ENCODE data around the gene ZNF526.

- no peak for TF ChIP-seq CSDC2 (CRISPR knock-in tag; IDR thresholded peaks at IDR 0.05)
- no peak for TF ChIP-seq RARB (CRISPR knock-in tag; IDR thresholded peaks at IDR 0.05)
- no peak for TF ChIP-seq GLIS3 (CRISPR knock-in tag; IDR thresholded peaks at IDR 0.05)
- TF ChIP-seq BACH2 (CRISPR knock-in tag; IDR thresholded peaks at IDR 0.05; ENCODE audit: borderline replicate concordance): no peak
- TF ChIP-seq ZNF70 (CRISPR knock-in tag; IDR thresholded peaks at IDR 0.05): no peak
- TF ChIP-seq ARNTL (CRISPR knock-in tag; IDR thresholded peaks at IDR 0.05; ENCODE audit: borderline replicate concordance, low read depth): no peak
- no peak for TF ChIP-seq PATZ1 (CRISPR knock-in tag; IDR thresholded peaks at IDR 0.05; ENCODE audit: borderline replicate concordance)
- no peak for TF ChIP-seq TOX (CRISPR knock-in tag; IDR thresholded peaks at IDR 0.05; ENCODE audit: borderline replicate concordance)
- TF ChIP-seq ZNF8 (CRISPR knock-in tag; IDR thresholded peaks at IDR 0.05): no peak
- no peak for TF ChIP-seq ZFP3 (CRISPR knock-in tag; IDR thresholded peaks at IDR 0.05)
- no peak for TF ChIP-seq TSHZ2 (CRISPR knock-in tag; IDR thresholded peaks at IDR 0.05)
- TF ChIP-seq, protein P1, sequence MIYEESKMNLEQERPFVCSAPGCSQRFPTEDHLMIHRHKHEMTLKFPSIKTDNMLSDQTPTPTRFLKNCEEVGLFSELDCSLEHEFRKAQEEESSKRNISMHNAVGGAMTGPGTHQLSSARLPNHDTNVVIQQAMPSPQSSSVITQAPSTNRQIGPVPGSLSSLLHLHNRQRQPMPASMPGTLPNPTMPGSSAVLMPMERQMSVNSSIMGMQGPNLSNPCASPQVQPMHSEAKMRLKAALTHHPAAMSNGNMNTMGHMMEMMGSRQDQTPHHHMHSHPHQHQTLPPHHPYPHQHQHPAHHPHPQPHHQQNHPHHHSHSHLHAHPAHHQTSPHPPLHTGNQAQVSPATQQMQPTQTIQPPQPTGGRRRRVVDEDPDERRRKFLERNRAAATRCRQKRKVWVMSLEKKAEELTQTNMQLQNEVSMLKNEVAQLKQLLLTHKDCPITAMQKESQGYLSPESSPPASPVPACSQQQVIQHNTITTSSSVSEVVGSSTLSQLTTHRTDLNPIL (CRISPR knock-in tag; IDR thresholded peaks at IDR 0.05; ENCODE audit: low read depth): no peak
Observed at GRCh38 chr19:42250666-42251531, 30.8 kb downstream of the ZNF526 start.

All from SK-N-SH treated with all-trans-retinoic acid at 6 μM for 48 hours (cell line).